IMR-90 (cell line): ENCODE data around the gene TRAPPC5. TPM values are rescaled to one million over a fixed set of nuclear protein-coding genes. Genes with fewer than 3 reads are reported as not detected.

Experiments used
- ATAC-seq: fragments of 200-7000 bp; cut with Tn5 transposase; 2 replicates; pipeline ENCODE4 v1.9.1; 2020; ENCODE audit warnings: low read depth, mild to moderate bottlenecking, moderate library complexity
- BruUV-seq: library from RNA; stranded (reverse); fragments of 400-500 nt; replicated peaks from 2 replicates; lab custom pipeline; 2021; lab: Mats Ljungman, UMichigan
- CTCF ChIA-PET: fragments of 300-600 bp; formaldehyde crosslinking; extraction: SDS; loops from one replicate; lab custom pipeline; 2021; ENCODE audit warnings: antibody characterized with exemption; lab: Yijun Ruan, JAX
- POLR2A ChIA-PET: fragments of 300-600 bp; sonication (Branson Sonifier 250); formaldehyde crosslinking; loops from one replicate; lab custom pipeline; 2022; ENCODE audit warnings: antibody characterized with exemption; ENCODE audit not compliant: unreplicated experiment; lab: Charles Lee
- DNase-seq: peaks from one replicate; pipeline ENCODE4 v3.0.0; 2013
- H2AFZ ChIP-seq: replicated peaks from 2 replicates; pipeline ENCODE3; 2013; ENCODE audit warnings: low read length, mild to moderate bottlenecking; ENCODE audit not compliant: poor library complexity
- H2AK5ac ChIP-seq: 2 replicates; pipeline ENCODE4 v1.6.1; 2013; ENCODE audit warnings: low read depth, low read length, inconsistent platforms
- H2AK9ac ChIP-seq: replicated peaks from 2 replicates; pipeline ENCODE3; 2013; ENCODE audit warnings: mild to moderate bottlenecking, low read depth, low read length, moderate library complexity; ENCODE audit not compliant: poor library complexity
- H2BK120ac ChIP-seq: 2 replicates; pipeline ENCODE4 v1.6.1; 2013; ENCODE audit warnings: low read depth, low read length, inconsistent platforms
- H2BK15ac ChIP-seq: 3 replicates; pipeline ENCODE4 v1.6.1; 2013; ENCODE audit warnings: low read depth, low read length, inconsistent platforms
- H2BK20ac ChIP-seq: 2 replicates; pipeline ENCODE4 v1.6.1; 2013; ENCODE audit warnings: low read depth, mild to moderate bottlenecking, inconsistent platforms, low read length, moderate library complexity
- H2BK5ac ChIP-seq: 2 replicates; pipeline ENCODE4 v1.6.1; 2013; ENCODE audit warnings: mild to moderate bottlenecking, low read depth, low read length, inconsistent platforms; ENCODE audit not compliant: poor library complexity, severe bottlenecking
- H3K14ac ChIP-seq: replicated peaks from 2 replicates; pipeline ENCODE4 v1.6.1; 2013; ENCODE audit warnings: low read depth, low read length, inconsistent platforms
- H3K18ac ChIP-seq: 2 replicates; pipeline ENCODE4 v1.6.1; 2013; ENCODE audit warnings: low read depth, low read length, control low read depth
- H3K23ac ChIP-seq: 2 replicates; pipeline ENCODE4 v1.6.1; 2013; ENCODE audit warnings: low read depth, low read length, inconsistent platforms
- H3K27ac ChIP-seq: 2 replicates; pipeline ENCODE4 v1.5.1; 2013; ENCODE audit warnings: mild to moderate bottlenecking, control low read depth, low read length; ENCODE audit not compliant: insufficient read depth
- H3K27me3 ChIP-seq: 2 replicates; pipeline ENCODE4 v1.6.1; 2013; ENCODE audit warnings: low read length; ENCODE audit not compliant: control insufficient read depth, insufficient read depth
- H3K36me3 ChIP-seq: 2 replicates; pipeline ENCODE4 v1.6.1; 2013; ENCODE audit warnings: low read length, mixed read lengths; ENCODE audit not compliant: control insufficient read depth, insufficient read depth
- H3K4ac ChIP-seq: 2 replicates; pipeline ENCODE4 v1.6.1; 2013; ENCODE audit warnings: low read depth, low read length, inconsistent platforms
- H3K4me1 ChIP-seq: 2 replicates; pipeline ENCODE4 v1.6.1; 2013; ENCODE audit warnings: low read length, mixed read lengths; ENCODE audit not compliant: control insufficient read depth, insufficient read depth
- H3K4me2 ChIP-seq: 2 replicates; pipeline ENCODE4 v1.6.1; 2013; ENCODE audit warnings: low read depth, mild to moderate bottlenecking, control low read depth, low read length, moderate library complexity
- H3K4me3 ChIP-seq: 2 replicates; pipeline ENCODE4 v1.5.1; 2013; ENCODE audit warnings: low read depth, mild to moderate bottlenecking, control low read depth, low read length, moderate library complexity; ENCODE audit not compliant: insufficient read depth
- H3K56ac ChIP-seq: 2 replicates; pipeline ENCODE4 v1.6.1; 2013; ENCODE audit warnings: low read length, inconsistent platforms; ENCODE audit not compliant: insufficient read depth; ENCODE audit errors: extremely low read depth
- H3K79me1 ChIP-seq, 2 experiments: 2 replicates each; pipeline ENCODE4 v1.6.1; 2013; ENCODE audit warnings: low read length in 2 of 2, inconsistent platforms in 1 of 2, low read depth in 1 of 2
- H3K9ac ChIP-seq: 2 replicates; pipeline ENCODE4 v1.6.1; 2013; ENCODE audit warnings: low read depth, low read length, control low read depth
- H3K9me1 ChIP-seq: 2 replicates; pipeline ENCODE4 v1.6.1; 2013; ENCODE audit warnings: low read length, inconsistent platforms; ENCODE audit not compliant: insufficient read depth
- H3K9me3 ChIP-seq: 2 replicates; pipeline ENCODE4 v1.6.1; 2013; ENCODE audit warnings: low read length; ENCODE audit not compliant: control insufficient read depth, insufficient read depth
- H4K20me1 ChIP-seq: 2 replicates; pipeline ENCODE4 v1.6.1; 2013; ENCODE audit warnings: low read length, inconsistent platforms; ENCODE audit not compliant: insufficient read depth
- H4K5ac ChIP-seq: 2 replicates; pipeline ENCODE4 v1.6.1; 2013; ENCODE audit warnings: mild to moderate bottlenecking, low read depth, low read length, control low read depth
- H4K8ac ChIP-seq, 2 experiments: 2 replicates each; pipeline ENCODE4 v1.6.1; 2013; ENCODE audit warnings: low read depth in 2 of 2, low read length in 2 of 2, control low read depth in 1 of 2, inconsistent platforms in 1 of 2
- H4K91ac ChIP-seq: 2 replicates; pipeline ENCODE4 v1.6.1; 2013; ENCODE audit warnings: low read depth, low read length, inconsistent platforms; ENCODE audit not compliant: insufficient read depth
- BHLHE40 ChIP-seq: fragments of 150-350 bp; IDR thresholded peaks from 2 replicates; pipeline ENCODE4 v1.6.1; 2016; ENCODE audit warnings: mild to moderate bottlenecking, low read depth, low read length
- CEBPB ChIP-seq: IDR thresholded peaks from 2 replicates; pipeline ENCODE4 v1.6.1; 2012; ENCODE audit warnings: low read depth, low read length, improper control_type of control experiment
- FOS ChIP-seq: fragments of 150-350 bp; IDR thresholded peaks from 2 replicates; pipeline ENCODE4 v1.6.1; 2016; ENCODE audit warnings: low read depth, low read length
- MAZ ChIP-seq: IDR thresholded peaks from 2 replicates; pipeline ENCODE4 v1.6.1; 2012; ENCODE audit warnings: low read depth, mild to moderate bottlenecking, low read length, improper control_type of control experiment, moderate library complexity, borderline replicate concordance
- WGBS, 2 experiments: methylation state at CpG; one replicate each; pipeline versions ENCODE4 v1.1.5 to v1.1.7; 2013; ENCODE audit warnings: missing lambda C conversion rate in 2 of 2; ENCODE audit not compliant: insufficient read length in 1 of 2; ENCODE audit errors: extremely low coverage in 2 of 2; 5-methylcytosine and 5-hydroxymethylcytosine counted together
- dilution Hi-C: fragments of 300-500 bp; cut with HindIII; formaldehyde crosslinking; loops from one replicate; pipeline ENCODE4 v1.14.3; 2018; ENCODE audit warnings: low sequenced_read_pairs; ENCODE audit not compliant: unreplicated experiment
- in situ Hi-C: fragments of 300-500 bp; cut with MboI; formaldehyde crosslinking; loops from 3 replicates; pipeline ENCODE4 v1.14.3; 2019; ENCODE audit warnings: low sequenced_read_pairs, inconsistent platforms, mixed read lengths
- intact Hi-C: fragments of 100-400 bp; cut with micrococcal nuclease; formaldehyde crosslinking; loops from 2 replicates; pipeline ENCODE4 v1.10.0; 2022
- polyA plus RNA-seq, 3 experiments: library from polyadenylated mRNA; depleted of rRNA; stranded (reverse); fragments of >200 nt; gene quantifications; 2 replicates each; pipeline ENCODE4 v1.2.3, GENCODE V29; 2012; ENCODE audit warnings: low replicate concordance in 1 of 3
- total RNA-seq: library from RNA; depleted of rRNA; stranded (reverse); fragments of >200 nt; gene quantifications from 2 replicates; pipeline ENCODE4 v1.2.3, GENCODE V29; 2012
- TF ChIP-seq, protein P1 (sequence below): fragments of 150-350 bp; IDR thresholded peaks from 2 replicates; pipeline ENCODE4 v1.6.1; 2016; ENCODE audit warnings: low read depth, mild to moderate bottlenecking, low read length, moderate library complexity, borderline replicate concordance

Gene TRAPPC5
- total and polyA plus RNA-seq, 2 of the 4 experiments (the other 2 are of a cell fraction), result 54.7 to 109 TPM

GRCh38 chr19:7687177-7687576 lies 6.5 kb downstream of the TRAPPC5 start:
- dilution Hi-C loops, result no loop called here
- ChIA-PET POLR2A (no interaction called here), CTCF (no interaction called here)
- Histone ChIP-seq H3K4me3 (no peak overlapping the region), H3K18ac (no peak overlapping the region), H3K36me3 (peaks cover 11% of the 10 kb centered on the region; the same call in 1 of the 2 replicates), H3K27ac (no peak overlapping the region), H3K79me1 (peaks cover 0 to 14% of the 10 kb centered on the region in 2 experiments; a peak in 2 of 4 replicates), H4K5ac (no peak overlapping the region), H3K4ac (no peak overlapping the region), H3K27me3 (peaks cover 3% of the 10 kb centered on the region; the same call in 1 of the 2 replicates), H2BK20ac (no peak overlapping the region), H2BK15ac (no peak overlapping the region), H3K14ac (no peak overlapping the region), H2AK5ac (no peak overlapping the region), H2AFZ (no peak overlapping the region), H4K91ac (no peak overlapping the region), H3K9me1 (no peaks in the 10 kb centered on the region), H2BK120ac (no peak overlapping the region), H3K4me1 (no peaks in the 10 kb centered on the region), H3K9me3 (peaks cover 2% of the 10 kb centered on the region; the same call in 1 of the 2 replicates), H2AK9ac (no peak overlapping the region), H4K8ac (no peak overlapping the region), H4K20me1 (peaks cover 10% of the 10 kb centered on the region), H3K4me2 (no peak overlapping the region), H3K23ac (no peak overlapping the region), H3K56ac (no peak overlapping the region), H3K9ac (no peak overlapping the region), H2BK5ac (no peak overlapping the region)
- no peak for DNase-seq
- no peak for TF ChIP-seq BHLHE40
- no peak for TF ChIP-seq MAZ
- no peak for TF ChIP-seq CEBPB
- TF ChIP-seq, protein P1, sequence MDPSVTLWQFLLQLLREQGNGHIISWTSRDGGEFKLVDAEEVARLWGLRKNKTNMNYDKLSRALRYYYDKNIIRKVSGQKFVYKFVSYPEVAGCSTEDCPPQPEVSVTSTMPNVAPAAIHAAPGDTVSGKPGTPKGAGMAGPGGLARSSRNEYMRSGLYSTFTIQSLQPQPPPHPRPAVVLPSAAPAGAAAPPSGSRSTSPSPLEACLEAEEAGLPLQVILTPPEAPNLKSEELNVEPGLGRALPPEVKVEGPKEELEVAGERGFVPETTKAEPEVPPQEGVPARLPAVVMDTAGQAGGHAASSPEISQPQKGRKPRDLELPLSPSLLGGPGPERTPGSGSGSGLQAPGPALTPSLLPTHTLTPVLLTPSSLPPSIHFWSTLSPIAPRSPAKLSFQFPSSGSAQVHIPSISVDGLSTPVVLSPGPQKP, result no peak
- TF ChIP-seq FOS, result no peak
- no TSS peak for BruUV-seq
- 67% methylated on average over 2 of the region's 12 CpGs; no CpG with 5 or more reads in 1 of the 2 experiments for WGBS, 2 experiments
- intact Hi-C loops, result no loop called here
- ATAC-seq, result no peak
- in situ Hi-C loops, result loop anchor here (10.0 kb wide), 1 partner anchor 108 kb away; no protein-coding TSS in a partner anchor
